NB4 (cell line): ENCODE data around the gene IFNGR2.

Experiments
- DNase-seq: peaks from one replicate; pipeline ENCODE4 v3.0.0; 2010; ENCODE audit warnings: low read depth
- H3K4me3 ChIP-seq: one replicate; pipeline ENCODE4 v1.5.1; 2011; ENCODE audit warnings: mild to moderate bottlenecking, low read depth, low read length, moderate library complexity
- CTCF ChIP-seq: IDR thresholded peaks from one replicate; pipeline ENCODE4 v1.5.1; 2012; ENCODE audit warnings: low read depth, low read length
- MAX ChIP-seq: IDR thresholded peaks from 2 replicates; pipeline ENCODE4 v1.6.1; 2011; ENCODE audit warnings: low read depth, low read length
- MYC ChIP-seq: IDR thresholded peaks from 2 replicates; pipeline ENCODE4 v1.6.1; 2011; ENCODE audit warnings: low read depth, low read length
- POLR2A ChIP-seq: IDR thresholded peaks from 2 replicates; pipeline ENCODE4 v1.6.1; 2011; ENCODE audit warnings: mild to moderate bottlenecking; ENCODE audit not compliant: insufficient read length; ENCODE audit errors: extremely low read depth

The IFNGR2 gene

GRCh38 chr21:33433001-33433400 lies 29.8 kb downstream of the IFNGR2 start:
- no peak overlapping the region for H3K4me3 ChIP-seq
- DNase-seq: no peak
- TF ChIP-seq MYC: no peak
- TF ChIP-seq CTCF: no peak
- no peak for TF ChIP-seq POLR2A
- no peak for TF ChIP-seq MAX

- DNase-seq: peak; percentile 69
- TF ChIP-seq POLR2A (no peak), CTCF (no peak), MAX (no peak), MYC (no peak)
- no peak overlapping the region for H3K4me3 ChIP-seq
Observed at GRCh38 chr21:33433425-33434114, 30.4 kb downstream of the IFNGR2 start.

GRCh38 chr21:33434770-33435360 lies 31.7 kb downstream of the IFNGR2 start:
- H3K4me3 ChIP-seq: no peak overlapping the region
- DNase-seq: peak; percentile 63
- TF ChIP-seq POLR2A: no peak
- no peak for TF ChIP-seq CTCF
- TF ChIP-seq MAX: no peak
- no peak for TF ChIP-seq MYC

GRCh38 chr21:33437140-33437539 lies 33.9 kb downstream of the IFNGR2 start:
- no peak overlapping the region for H3K4me3 ChIP-seq
- DNase-seq: no peak
- TF ChIP-seq MAX (no peak), MYC (no peak), POLR2A (no peak), CTCF (no peak)

GRCh38 chr21:33441489-33442477 lies 38.6 kb downstream of the IFNGR2 start:
- DNase-seq: peak; percentile 23
- H3K4me3 ChIP-seq: no peak overlapping the region
- TF ChIP-seq CTCF (no peak), MAX (no peak), POLR2A (no peak), MYC (no peak)
